ENCODE results near the gene ZNF274.

Gene ZNF274

GRCh38 chr19:58154679-58155648 lies 27.9 kb upstream of the ZNF274 start:
- TF ChIP-seq, protein P1, sequence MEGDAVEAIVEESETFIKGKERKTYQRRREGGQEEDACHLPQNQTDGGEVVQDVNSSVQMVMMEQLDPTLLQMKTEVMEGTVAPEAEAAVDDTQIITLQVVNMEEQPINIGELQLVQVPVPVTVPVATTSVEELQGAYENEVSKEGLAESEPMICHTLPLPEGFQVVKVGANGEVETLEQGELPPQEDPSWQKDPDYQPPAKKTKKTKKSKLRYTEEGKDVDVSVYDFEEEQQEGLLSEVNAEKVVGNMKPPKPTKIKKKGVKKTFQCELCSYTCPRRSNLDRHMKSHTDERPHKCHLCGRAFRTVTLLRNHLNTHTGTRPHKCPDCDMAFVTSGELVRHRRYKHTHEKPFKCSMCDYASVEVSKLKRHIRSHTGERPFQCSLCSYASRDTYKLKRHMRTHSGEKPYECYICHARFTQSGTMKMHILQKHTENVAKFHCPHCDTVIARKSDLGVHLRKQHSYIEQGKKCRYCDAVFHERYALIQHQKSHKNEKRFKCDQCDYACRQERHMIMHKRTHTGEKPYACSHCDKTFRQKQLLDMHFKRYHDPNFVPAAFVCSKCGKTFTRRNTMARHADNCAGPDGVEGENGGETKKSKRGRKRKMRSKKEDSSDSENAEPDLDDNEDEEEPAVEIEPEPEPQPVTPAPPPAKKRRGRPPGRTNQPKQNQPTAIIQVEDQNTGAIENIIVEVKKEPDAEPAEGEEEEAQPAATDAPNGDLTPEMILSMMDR (IDR thresholded peaks at IDR 0.05; ENCODE audit: low read depth, low read length, missing control alignments) = peak; percentile 84
- DNase-seq (ENCODE audit: low read depth) = peak; percentile 67
- H3K4me3 ChIP-seq (ENCODE audit: low read depth, low read length) = peak overlapping the region; percentile 67

DNA sequence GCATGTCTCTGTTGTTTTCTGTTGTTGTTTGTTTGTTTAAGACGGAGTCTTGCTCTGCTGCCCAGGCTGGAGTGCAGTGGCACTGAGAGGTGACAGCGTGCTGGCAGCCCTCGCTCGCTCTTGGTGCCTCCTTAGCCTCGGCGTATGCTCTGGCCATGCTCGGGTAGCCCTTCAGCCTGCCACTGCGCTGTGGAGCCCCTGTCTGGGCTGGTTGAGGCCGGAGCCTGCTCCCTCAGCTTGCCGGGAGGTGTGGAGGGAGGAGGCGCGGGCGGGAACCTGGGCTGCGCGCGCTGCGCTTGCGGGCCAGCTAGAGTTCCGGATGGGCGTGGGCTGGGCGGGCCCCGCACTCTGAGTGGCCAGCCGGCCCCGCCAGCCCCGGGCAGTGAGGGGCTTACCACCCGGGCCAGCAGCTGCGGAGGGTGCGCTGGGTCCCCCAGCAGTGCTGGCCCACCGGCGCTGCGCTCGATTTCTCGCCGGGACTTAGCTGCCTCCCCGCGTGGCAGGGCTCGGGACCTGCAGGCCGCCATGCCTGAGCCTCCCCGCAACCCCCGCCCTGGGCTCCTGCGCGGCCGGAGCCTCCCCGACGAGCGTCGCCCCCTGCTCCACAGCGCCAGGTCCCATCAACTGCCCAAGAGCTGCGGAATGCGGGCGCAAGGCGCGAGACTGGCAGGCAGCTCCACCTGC lies 25.7 kb upstream of the ZNF274 start:
- no peak overlapping the region for H3K4me3 ChIP-seq (ENCODE audit: low read depth, low read length)
- TF ChIP-seq, protein P1 (IDR thresholded peaks at IDR 0.05; ENCODE audit: low read depth, low read length, missing control alignments) = no peak
- DNase-seq (ENCODE audit: low read depth) = no peak

GRCh38 chr19:58166268-58166667 lies 16.6 kb upstream of the ZNF274 start:
- H3K4me3 ChIP-seq (ENCODE audit: low read depth, low read length) = no peak overlapping the region
- no peak for DNase-seq (ENCODE audit: low read depth)
- TF ChIP-seq, protein P1 (IDR thresholded peaks at IDR 0.05; ENCODE audit: low read depth, low read length, missing control alignments) = no peak

GRCh38 chr19:58166708-58167280 lies 16.1 kb upstream of the ZNF274 start:
- DNase-seq (ENCODE audit: low read depth) = no peak
- H3K4me3 ChIP-seq (ENCODE audit: low read depth, low read length) = no peak overlapping the region
- TF ChIP-seq, protein P1 (IDR thresholded peaks at IDR 0.05; ENCODE audit: low read depth, low read length, missing control alignments) = no peak

DNA sequence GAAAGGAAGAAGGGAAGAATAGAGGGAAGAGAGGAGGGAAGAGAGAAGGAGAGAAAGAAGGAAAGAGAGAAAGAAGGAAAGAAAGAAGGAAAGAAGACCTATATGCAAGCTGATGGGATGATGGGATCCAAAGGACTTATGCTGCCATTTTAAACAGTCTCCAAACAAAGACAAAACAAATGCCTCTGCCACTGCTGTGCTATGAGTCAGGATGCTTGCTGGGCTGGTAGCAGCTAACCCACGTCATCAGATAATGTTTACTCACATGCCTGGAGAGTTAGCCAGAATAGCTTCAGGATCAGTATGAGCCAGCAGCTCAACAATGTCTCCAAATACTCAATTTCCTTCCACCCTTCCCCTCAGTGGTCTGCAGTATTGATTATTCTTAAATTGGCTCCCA lies 12.0 kb upstream of the ZNF274 start:
- TF ChIP-seq, protein P1 (IDR thresholded peaks at IDR 0.05; ENCODE audit: low read depth, low read length, missing control alignments) = no peak
- no peak for DNase-seq (ENCODE audit: low read depth)
- H3K4me3 ChIP-seq (ENCODE audit: low read depth, low read length) = no peak overlapping the region

GRCh38 chr19:58181902-58182576 lies 822 bp upstream of the ZNF274 start:
- TF ChIP-seq, protein P1 (IDR thresholded peaks at IDR 0.05; ENCODE audit: low read depth, low read length, missing control alignments) = peak; percentile 65
- no peak for DNase-seq (ENCODE audit: low read depth)
- peak overlapping the region; percentile 61 for H3K4me3 ChIP-seq (ENCODE audit: low read depth, low read length)

All from GM12864 (cell line).